ENCODE results near the gene TAP2.

Gene TAP2

DNA sequence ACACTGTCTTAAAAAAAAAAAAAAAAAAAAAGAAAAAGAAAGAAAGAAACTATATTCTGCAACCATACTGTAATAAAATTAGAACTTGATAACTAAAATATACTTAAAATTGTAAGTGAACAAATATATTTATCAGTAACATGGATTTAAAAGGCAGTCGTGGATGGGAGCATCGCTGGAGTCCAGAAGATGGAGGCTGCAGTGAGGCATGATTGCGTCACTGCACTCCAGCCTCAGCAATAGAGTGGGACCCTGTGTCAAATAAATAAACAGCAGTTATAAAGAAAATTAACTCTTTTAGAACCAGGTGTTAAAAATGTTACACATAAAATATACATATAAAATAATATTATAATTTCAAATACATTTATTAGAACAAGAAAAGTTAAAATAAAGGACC lies 24.2 kb upstream of the TAP2 start:
- TF ChIP-seq, protein P1, sequence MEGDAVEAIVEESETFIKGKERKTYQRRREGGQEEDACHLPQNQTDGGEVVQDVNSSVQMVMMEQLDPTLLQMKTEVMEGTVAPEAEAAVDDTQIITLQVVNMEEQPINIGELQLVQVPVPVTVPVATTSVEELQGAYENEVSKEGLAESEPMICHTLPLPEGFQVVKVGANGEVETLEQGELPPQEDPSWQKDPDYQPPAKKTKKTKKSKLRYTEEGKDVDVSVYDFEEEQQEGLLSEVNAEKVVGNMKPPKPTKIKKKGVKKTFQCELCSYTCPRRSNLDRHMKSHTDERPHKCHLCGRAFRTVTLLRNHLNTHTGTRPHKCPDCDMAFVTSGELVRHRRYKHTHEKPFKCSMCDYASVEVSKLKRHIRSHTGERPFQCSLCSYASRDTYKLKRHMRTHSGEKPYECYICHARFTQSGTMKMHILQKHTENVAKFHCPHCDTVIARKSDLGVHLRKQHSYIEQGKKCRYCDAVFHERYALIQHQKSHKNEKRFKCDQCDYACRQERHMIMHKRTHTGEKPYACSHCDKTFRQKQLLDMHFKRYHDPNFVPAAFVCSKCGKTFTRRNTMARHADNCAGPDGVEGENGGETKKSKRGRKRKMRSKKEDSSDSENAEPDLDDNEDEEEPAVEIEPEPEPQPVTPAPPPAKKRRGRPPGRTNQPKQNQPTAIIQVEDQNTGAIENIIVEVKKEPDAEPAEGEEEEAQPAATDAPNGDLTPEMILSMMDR (IDR thresholded peaks at IDR 0.05; ENCODE audit: low read depth, low read length): no peak
- DNase-seq (ENCODE audit: extremely low read depth, low read depth): no peak

DNA sequence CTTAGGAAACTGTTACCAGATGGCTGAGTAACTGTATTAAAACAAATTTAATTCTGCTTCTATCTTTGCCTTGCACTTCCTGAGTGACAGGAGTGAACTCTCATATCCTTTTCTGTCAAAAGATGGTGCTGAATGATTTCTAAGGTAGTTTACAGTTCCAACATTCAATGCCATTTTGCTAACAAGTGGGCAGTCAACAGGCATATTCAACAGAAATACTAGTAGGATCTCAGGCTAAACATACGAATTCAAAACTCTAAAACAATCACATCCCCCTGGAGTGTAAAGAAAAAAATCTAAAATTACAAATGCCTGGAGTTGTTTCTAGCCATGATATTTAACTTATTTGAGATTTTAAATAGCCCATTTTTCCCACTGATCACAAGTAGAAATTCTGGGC lies 22.1 kb upstream of the TAP2 start:
- TF ChIP-seq, protein P1 (IDR thresholded peaks at IDR 0.05; ENCODE audit: low read depth, low read length): no peak

DNA sequence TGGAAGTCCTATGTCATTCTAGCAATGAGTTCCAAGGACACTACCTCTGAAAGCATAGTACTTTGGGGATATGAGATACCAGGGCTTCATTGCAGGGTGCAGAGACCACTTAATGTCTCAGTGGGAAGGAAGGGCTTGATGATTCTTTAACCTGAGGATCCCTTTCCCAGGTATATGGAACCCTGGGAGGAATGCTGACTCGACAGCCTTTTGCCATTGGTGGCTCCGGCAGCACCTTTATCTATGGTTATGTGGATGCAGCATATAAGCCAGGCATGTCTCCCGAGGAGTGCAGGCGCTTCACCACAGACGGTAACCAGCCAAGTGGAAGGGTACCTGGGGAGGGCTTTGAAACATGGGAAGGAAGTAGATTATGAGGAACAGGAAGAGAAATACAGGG lies 19.7 kb upstream of the TAP2 start:
- no peak for DNase-seq (ENCODE audit: extremely low read depth, low read depth)
- TF ChIP-seq, protein P1 (IDR thresholded peaks at IDR 0.05; ENCODE audit: low read depth, low read length): no peak

More for the DNA sequence above, 22.1 kb upstream of the TAP2 start:
- DNase-seq (ENCODE audit: extremely low read depth, low read depth): no peak

DNA sequence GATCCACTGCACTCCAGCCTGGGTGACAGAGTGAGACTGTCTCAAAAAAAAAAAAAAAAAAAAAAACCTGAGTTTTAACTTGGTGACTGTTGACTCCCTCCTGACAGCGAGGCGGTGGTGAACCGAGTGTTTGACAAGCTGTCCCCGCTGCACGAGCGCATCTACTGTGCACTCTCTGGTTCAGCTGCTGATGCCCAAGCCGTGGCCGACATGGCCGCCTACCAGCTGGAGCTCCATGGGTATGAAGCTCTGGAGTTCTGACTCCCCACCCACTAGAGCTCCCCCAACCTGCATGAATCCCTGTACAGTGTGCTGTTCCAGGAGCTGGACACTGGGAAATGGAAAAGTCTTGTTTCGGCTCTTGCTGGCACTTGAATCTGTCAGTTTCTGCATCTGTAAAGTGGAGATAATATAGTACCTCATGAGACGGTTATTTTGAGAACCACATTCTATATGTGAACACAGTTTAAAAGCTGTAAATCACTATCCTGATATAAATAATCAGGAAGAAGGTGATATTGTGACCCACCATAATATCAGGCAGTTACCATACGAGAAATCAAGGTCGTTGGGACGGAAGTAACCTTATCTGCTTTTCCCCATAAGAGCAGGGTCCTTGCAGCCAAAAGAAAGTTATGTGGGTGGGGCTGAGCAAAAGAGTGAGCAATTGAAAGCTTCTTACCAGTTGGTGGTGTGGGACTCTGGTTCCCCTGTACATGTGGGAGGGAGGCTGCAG lies 18.8 kb upstream of the TAP2 start:
- no peak for DNase-seq (ENCODE audit: extremely low read depth, low read depth)
- TF ChIP-seq, protein P1 (IDR thresholded peaks at IDR 0.05; ENCODE audit: low read depth, low read length): no peak

DNA sequence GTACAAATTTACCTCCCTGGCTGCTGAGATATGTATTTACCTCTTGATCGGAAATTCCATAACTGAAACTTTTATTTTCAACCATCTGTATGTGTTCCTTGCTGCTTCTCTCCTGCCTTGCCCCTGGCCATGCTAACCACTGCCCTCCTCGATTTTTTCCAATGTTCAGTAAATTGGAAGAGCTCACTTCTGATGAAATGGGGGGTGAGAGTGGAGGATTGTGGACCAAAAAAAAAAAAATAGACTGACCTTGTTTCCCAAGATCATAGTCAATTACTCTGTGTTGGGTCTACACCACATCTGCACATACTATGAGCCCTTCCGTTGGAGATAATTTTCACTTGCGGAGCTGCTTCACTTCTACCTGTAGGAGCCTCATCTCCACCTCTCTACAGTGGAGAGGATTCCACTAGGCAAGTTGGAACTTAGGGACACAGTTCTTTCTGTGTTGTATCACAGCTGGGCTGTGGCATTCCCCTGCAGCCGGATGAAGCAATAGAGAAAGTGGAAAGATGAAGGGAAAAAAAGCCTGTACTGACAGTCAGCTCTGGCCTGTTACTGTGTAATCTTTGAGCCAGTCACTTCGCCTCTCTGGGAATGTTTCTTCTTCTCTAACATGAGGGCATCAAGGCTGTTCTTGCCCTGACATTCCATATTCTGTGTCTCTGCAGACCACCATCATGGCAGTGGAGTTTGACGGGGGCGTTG lies 17.1 kb upstream of the TAP2 start:
- no peak for DNase-seq (ENCODE audit: extremely low read depth, low read depth)
- TF ChIP-seq, protein P1 (IDR thresholded peaks at IDR 0.05; ENCODE audit: low read depth, low read length): no peak

DNA sequence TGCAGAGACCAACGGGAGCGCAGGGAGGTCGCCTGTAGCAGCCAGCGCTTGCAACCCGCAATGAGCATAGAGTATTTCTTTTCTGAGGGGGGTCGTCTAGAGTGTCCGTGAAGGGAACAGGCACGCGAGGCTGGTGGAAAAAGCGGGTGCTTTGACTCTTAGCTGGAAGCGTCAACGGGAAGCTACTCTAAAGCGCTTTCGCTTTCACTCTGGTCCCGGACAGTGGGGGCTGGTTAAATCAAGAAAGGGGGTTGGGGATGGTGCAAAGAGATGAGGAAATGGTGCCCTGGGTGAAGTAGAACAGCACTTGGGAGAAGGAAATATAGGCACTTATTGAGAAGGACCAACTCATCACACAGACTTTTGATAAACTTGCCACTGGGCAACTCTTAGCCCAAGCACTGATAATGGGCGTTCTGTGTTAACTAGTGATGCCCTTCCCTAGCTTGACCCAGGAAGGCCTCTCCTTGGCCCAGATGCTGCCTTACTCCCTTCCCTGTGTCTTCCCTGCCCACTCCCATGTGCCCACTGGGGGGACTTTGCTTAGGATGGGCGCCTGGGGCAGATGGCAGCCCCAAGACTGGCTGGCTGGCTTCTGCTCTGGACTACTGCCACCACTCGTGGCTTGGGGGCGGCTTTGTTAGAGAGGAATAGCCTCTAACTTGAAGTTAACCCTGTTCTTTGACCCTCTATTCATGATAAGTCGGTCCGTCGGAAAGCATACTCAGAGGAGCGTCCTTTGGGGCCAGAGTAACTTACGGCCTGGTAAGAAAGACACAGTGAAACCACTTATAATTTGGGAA lies 16.0 kb upstream of the TAP2 start:
- TF ChIP-seq, protein P1 (IDR thresholded peaks at IDR 0.05; ENCODE audit: low read depth, low read length): no peak
- no peak for DNase-seq (ENCODE audit: extremely low read depth, low read depth)
